Measurements from ENCODE around the gene ZNF264.

Gene ZNF264

DNA sequence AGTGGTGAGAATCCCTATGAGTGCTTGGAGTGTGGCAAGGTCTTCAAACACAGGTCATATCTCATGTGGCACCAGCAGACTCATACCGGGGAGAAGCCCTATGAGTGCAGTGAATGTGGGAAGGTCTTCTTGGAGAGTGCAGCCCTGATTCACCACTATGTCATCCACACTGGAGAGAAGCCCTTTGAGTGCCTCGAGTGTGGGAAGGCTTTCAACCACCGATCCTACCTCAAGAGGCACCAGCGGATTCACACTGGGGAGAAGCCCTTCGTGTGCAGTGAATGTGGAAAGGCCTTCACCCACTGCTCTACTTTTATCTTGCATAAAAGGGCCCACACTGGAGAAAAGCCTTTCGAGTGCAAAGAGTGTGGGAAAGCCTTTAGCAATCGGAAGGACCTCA, 20.8 kb downstream of the ZNF264 start:
- TF ChIP-seq CTCF (IDR thresholded peaks at IDR 0.05; ENCODE audit: insufficient read depth, low read depth, low read length, missing control alignments) = no peak
- H3K4me3 ChIP-seq (ENCODE audit: low read length) = no peak overlapping the region
- DNase-seq (ENCODE audit: low read depth) = peak; percentile 14

DNA sequence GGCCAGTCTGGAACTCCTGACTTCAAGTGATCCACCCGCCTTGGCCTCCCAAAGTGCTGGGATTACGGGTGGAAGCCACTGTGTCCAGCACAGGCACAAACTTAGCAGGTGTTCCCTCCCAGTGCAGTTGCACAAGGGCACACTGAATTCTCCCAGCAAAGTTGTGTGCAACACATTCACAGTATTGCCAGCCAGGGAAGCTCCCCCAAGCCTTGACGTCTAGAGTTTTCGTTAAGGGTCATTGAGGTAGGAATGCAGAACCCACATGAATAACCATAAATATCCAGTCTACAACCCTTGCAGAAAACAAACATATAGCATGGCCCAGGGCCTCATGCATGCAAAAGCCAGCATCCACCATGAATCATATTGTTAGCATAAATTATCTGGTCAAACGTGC, 36.2 kb downstream of the ZNF264 start:
- DNase-seq (ENCODE audit: low read depth) = no peak
- no peak overlapping the region for H3K4me3 ChIP-seq (ENCODE audit: low read length)
- TF ChIP-seq CTCF (IDR thresholded peaks at IDR 0.05; ENCODE audit: insufficient read depth, low read depth, low read length, missing control alignments) = no peak

- DNase-seq (ENCODE audit: low read depth) = no peak
- H3K4me3 ChIP-seq (ENCODE audit: low read length) = no peak overlapping the region
- no peak for TF ChIP-seq CTCF (IDR thresholded peaks at IDR 0.05; ENCODE audit: insufficient read depth, low read depth, low read length, missing control alignments)
Measured at GRCh38 chr19:57231686-57232085, 40.4 kb downstream of the ZNF264 start.

DNA sequence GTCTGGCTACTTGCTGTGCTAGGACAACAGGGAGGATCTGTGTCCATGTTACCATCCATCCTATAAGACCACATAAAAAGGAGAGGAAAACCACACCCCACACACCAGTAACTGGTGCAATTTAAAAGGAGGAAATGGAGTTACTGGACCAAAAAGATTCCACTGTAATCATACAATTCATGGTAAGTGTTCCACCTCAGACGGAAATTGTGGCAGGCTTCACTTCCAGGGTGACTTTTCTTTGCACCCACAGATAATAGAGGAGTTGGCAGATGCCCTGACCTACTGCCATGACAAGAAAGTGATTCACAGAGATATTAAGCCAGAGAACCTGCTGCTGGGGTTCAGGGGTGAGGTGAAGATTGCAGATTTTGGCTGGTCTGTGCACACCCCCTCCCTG, 41.9 kb downstream of the ZNF264 start:
- no peak overlapping the region for H3K4me3 ChIP-seq (ENCODE audit: low read length)
- no peak for DNase-seq (ENCODE audit: low read depth)
- no peak for TF ChIP-seq CTCF (IDR thresholded peaks at IDR 0.05; ENCODE audit: insufficient read depth, low read depth, low read length, missing control alignments)

DNA sequence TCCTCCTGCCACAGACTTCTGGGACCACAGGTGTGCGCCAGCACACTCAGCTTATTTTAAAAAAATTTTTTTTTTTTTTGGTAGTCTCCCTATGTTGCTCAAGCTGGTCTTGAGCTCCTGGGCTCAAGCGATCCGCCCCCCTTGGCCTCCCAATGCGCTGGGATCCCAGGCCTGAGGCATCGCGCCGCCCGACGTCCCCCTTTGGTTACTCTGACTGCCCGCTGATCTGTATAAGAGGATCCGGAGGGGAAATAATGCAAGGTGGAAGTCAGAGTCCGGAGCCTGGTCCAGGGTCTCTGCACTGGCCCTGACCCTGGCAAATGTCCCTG, 48.6 kb downstream of the ZNF264 start:
- no peak for DNase-seq (ENCODE audit: low read depth)
- H3K4me3 ChIP-seq (ENCODE audit: low read length) = peak overlapping the region; percentile 85
- no peak for TF ChIP-seq CTCF (IDR thresholded peaks at IDR 0.05; ENCODE audit: insufficient read depth, low read depth, low read length, missing control alignments)

GRCh38 chr19:57240311-57241090, 49.2 kb downstream of the ZNF264 start, which contains the start of gene ZNF805:
TSS of gene ZNF805 (plus strand) at chr19:57240632. CDS start at chr19:57240892, 260 bp downstream.
- no peak for TF ChIP-seq CTCF (IDR thresholded peaks at IDR 0.05; ENCODE audit: insufficient read depth, low read depth, low read length, missing control alignments)
- peak within 1 kb of the TSS; percentile 85 for H3K4me3 ChIP-seq (ENCODE audit: low read length)
- DNase-seq (ENCODE audit: low read depth) = peak; percentile 97

DNA sequence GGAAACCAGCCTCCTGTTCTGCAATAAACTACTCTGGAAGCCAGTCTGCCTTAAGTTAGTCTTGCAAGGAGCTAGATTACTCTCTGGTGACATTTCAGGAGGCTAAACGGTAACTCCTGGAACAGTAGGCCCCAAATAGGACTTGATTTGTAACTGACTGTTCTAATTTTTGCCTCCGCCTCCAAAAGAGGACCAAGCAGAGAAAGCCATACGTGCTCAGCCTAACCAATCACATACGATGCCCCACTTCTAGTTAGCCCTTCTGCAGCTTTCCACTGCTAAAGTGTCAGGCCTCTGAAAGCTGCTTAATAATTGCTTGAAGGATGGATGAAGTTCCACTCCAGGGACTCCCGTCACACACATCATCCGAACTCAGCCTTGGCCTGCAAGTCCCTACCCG, 49.9 kb downstream of the ZNF264 start:
- H3K4me3 ChIP-seq (ENCODE audit: low read length) = peak overlapping the region; percentile 85
- DNase-seq (ENCODE audit: low read depth) = peak; percentile 23
- TF ChIP-seq CTCF (IDR thresholded peaks at IDR 0.05; ENCODE audit: insufficient read depth, low read depth, low read length, missing control alignments) = no peak

Measured in epithelial cell of esophagus (primary cell).